Measurements from ENCODE around the gene MYO7A. TPM values are rescaled to one million over a fixed set of nuclear protein-coding genes. Genes with fewer than 3 reads are reported as not detected.
"Not testable (repeated sequence)": the region's sequence is repeated elsewhere in the genome, so short reads cannot be mapped to it uniquely, and the experiment has no call there.

The MYO7A gene
- total RNA-seq, 1 donor from 2014 or later, result 11.6 TPM

DNA sequence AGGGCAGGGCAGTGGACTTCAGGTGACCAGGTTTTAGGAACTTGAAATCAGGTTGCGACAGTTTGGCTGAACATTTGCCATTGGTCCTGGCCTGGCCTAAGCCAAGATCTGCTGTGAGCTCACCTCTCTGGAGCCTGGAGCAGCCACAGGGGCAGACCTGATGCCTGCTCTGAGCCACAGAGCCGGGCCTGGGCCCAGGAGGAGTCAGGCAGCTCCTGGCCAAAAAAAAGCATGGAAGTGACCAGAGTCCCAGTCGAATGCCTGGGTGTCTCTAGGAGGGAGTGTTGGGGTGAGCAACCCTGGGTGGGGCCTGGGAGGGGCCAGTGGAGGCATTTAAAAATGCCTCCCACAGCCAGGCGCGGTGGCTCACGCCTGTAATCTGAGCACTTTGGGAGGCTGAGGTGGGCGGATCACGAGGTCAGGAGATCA is 31.4 kb upstream of the MYO7A start:
- H3K9me3 Mint-ChIP-seq (ENCODE audit: unreplicated experiment), result peaks cover 11% of the 10 kb centered on the region
- H3K4me3 Mint-ChIP-seq (ENCODE audit: unreplicated experiment), result no peak overlapping the region
- H3K36me3 Mint-ChIP-seq (ENCODE audit: unreplicated experiment), result peaks cover 10% of the 10 kb centered on the region
- peak overlapping the region; percentile 68 for H3K27ac Mint-ChIP-seq (ENCODE audit: unreplicated experiment)
- no peaks in the 10 kb centered on the region for H3K4me1 Mint-ChIP-seq (ENCODE audit: low read depth, unreplicated experiment)
- TF ChIP-seq, protein P1, sequence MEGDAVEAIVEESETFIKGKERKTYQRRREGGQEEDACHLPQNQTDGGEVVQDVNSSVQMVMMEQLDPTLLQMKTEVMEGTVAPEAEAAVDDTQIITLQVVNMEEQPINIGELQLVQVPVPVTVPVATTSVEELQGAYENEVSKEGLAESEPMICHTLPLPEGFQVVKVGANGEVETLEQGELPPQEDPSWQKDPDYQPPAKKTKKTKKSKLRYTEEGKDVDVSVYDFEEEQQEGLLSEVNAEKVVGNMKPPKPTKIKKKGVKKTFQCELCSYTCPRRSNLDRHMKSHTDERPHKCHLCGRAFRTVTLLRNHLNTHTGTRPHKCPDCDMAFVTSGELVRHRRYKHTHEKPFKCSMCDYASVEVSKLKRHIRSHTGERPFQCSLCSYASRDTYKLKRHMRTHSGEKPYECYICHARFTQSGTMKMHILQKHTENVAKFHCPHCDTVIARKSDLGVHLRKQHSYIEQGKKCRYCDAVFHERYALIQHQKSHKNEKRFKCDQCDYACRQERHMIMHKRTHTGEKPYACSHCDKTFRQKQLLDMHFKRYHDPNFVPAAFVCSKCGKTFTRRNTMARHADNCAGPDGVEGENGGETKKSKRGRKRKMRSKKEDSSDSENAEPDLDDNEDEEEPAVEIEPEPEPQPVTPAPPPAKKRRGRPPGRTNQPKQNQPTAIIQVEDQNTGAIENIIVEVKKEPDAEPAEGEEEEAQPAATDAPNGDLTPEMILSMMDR (IDR thresholded peaks at IDR 0.05; ENCODE audit: partially characterized antibody, unreplicated experiment), result no peak
- peaks cover 10% of the 10 kb centered on the region for H3K27me3 Mint-ChIP-seq (ENCODE audit: unreplicated experiment)
- DNase-seq, result no peak

DNA sequence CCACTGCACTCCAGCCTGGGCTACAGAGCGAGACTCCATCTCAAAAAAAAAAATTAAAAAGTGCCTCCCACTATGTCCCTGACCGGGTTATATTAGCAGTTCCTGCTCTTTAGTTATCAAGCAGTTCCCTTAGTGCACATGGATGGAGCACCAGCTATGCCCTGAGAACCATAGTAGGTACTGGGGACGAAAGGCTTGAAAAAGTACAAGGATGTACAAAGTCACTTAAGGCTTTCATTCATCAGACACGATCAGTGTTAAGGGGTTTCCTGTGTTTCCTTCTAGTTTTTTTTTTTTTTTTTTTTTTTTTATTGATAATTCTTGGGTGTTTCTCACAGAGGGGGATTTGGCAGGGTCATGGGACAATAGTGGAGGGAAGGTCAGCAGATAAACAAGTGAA is 30.9 kb upstream of the MYO7A start:
- H3K9me3 Mint-ChIP-seq (ENCODE audit: unreplicated experiment); H3K27ac Mint-ChIP-seq (ENCODE audit: unreplicated experiment); H3K4me3 Mint-ChIP-seq (ENCODE audit: unreplicated experiment); H3K4me1 Mint-ChIP-seq (ENCODE audit: low read depth, unreplicated experiment); DNase-seq: not testable (repeated sequence)
- H3K36me3 Mint-ChIP-seq (ENCODE audit: unreplicated experiment), result peaks cover 10% of the 10 kb centered on the region
- peaks cover 10% of the 10 kb centered on the region for H3K27me3 Mint-ChIP-seq (ENCODE audit: unreplicated experiment)

DNA sequence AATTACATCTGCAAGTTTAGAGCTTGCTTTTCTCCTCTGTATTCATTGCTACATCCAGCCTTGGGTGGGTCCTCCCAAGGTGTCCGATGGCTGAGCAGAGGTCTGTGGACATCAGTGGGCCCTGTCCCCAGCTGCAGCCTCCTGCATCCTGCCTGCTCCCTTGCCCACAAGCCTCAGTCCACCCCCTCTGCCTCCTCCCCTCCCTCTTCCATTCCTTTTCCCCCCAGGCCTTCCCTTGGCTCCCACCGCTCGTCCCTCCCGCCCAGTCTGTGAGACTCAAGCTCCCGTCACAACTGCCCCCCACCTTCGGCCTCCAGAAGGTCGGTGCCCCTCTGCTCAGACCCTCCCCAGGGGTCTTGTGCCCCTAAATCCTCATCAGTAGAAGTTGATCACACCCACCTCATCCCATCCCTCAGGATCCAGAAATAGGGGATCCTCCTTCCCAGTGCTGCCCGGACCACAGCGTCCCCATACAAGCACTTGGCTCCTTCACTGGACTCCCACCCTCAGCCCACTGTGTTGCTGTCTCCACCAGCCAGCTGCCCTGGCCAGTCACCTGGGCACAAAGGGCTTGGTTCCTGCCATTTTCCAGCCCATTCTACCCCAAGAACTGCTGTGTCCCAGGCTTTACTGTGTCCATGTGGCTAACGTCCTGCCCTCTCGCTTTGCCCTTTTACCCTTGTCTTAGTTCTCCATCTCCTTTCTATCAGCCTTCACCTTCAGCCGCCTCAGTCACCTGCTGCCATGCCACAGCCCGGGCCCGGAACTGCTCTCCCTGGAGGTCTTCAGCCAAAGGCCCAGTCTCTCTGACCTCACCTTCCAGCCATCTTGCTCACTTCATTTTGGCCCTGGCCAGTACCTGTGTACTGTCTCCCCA is 27.6 kb upstream of the MYO7A start:
- Mint-ChIP-seq H3K9me3 (ENCODE audit: unreplicated experiment) (peaks cover 10% of the 10 kb centered on the region), H3K27ac (ENCODE audit: unreplicated experiment) (no peak overlapping the region), H3K4me1 (ENCODE audit: low read depth, unreplicated experiment) (peaks cover 7% of the 10 kb centered on the region), H3K27me3 (ENCODE audit: unreplicated experiment) (peaks cover 17% of the 10 kb centered on the region), H3K4me3 (ENCODE audit: unreplicated experiment) (no peak overlapping the region), H3K36me3 (ENCODE audit: unreplicated experiment) (peaks cover 10% of the 10 kb centered on the region)
- TF ChIP-seq, protein P1 (IDR thresholded peaks at IDR 0.05; ENCODE audit: partially characterized antibody, unreplicated experiment), result no peak
- no peak for DNase-seq

DNA sequence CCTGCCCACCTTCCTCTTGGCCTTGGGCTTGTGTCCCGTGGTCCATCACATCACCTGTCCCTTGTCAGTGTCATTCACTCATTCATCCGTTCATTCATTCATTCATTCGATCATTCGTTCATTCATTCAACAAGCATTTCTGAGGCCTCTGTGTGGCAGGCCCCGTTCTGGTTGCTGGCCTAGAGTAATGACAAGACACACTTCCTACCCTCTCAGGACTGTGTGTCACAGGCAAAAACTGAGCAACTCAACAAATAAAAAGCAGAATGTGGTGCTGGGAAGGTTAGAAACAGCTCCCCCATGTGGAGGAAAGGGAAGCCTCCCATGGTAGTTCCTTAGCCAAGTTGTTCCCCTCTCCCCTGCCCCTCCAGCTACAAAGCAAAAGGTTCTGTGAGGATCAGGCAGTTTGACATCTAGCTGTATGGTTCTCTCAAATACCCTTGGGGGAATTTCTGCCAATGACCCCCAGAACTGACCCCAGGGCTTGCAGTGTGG is 27.0 kb upstream of the MYO7A start:
- Mint-ChIP-seq H3K36me3 (ENCODE audit: unreplicated experiment) (peaks cover 10% of the 10 kb centered on the region), H3K27ac (ENCODE audit: unreplicated experiment) (no peak overlapping the region), H3K4me1 (ENCODE audit: low read depth, unreplicated experiment) (peaks cover 7% of the 10 kb centered on the region), H3K9me3 (ENCODE audit: unreplicated experiment) (peaks cover 8% of the 10 kb centered on the region), H3K4me3 (ENCODE audit: unreplicated experiment) (no peak overlapping the region), H3K27me3 (ENCODE audit: unreplicated experiment) (peaks cover 17% of the 10 kb centered on the region)
- TF ChIP-seq, protein P1 (IDR thresholded peaks at IDR 0.05; ENCODE audit: partially characterized antibody, unreplicated experiment), result peak; percentile 22
- DNase-seq, result no peak

- Mint-ChIP-seq H3K9me3 (ENCODE audit: unreplicated experiment) (peaks cover 8% of the 10 kb centered on the region), H3K36me3 (ENCODE audit: unreplicated experiment) (peaks cover 10% of the 10 kb centered on the region), H3K4me3 (ENCODE audit: unreplicated experiment) (no peak within 1 kb of the TSS), H3K27ac (ENCODE audit: unreplicated experiment) (no peak within 1 kb of the TSS), H3K4me1 (ENCODE audit: low read depth, unreplicated experiment) (peaks cover 7% of the 10 kb centered on the region), H3K27me3 (ENCODE audit: unreplicated experiment) (peaks cover 18% of the 10 kb centered on the region)
- DNase-seq, result no peak
- TF ChIP-seq, protein P1 (IDR thresholded peaks at IDR 0.05; ENCODE audit: partially characterized antibody, unreplicated experiment), result no peak
Measured at GRCh38 chr11:77102246-77103210, 25.5 kb upstream of the MYO7A start, which contains the start of gene OMP. Gene OMP, plus strand, starts transcription at chr11:77102840. Its CDS starts 0 bp downstream, at chr11:77102840.

All from glutamatergic neuron (in vitro differentiated cells).